GM12874 (cell line): ENCODE measurements around the gene ZDHHC16.
A peak's percentile ranks its signal among the peaks of the same experiment; 100 is the strongest.

ENCODE experiments used
- TF ChIP-seq, protein P1 (sequence below): IDR thresholded peaks from 2 replicates; pipeline ENCODE4 v1.5.1; 2011; ENCODE audit warnings: low read depth, mild to moderate bottlenecking, control low read depth, low read length, moderate library complexity; ENCODE audit not compliant: insufficient read depth

ZDHHC16 gene

DNA sequence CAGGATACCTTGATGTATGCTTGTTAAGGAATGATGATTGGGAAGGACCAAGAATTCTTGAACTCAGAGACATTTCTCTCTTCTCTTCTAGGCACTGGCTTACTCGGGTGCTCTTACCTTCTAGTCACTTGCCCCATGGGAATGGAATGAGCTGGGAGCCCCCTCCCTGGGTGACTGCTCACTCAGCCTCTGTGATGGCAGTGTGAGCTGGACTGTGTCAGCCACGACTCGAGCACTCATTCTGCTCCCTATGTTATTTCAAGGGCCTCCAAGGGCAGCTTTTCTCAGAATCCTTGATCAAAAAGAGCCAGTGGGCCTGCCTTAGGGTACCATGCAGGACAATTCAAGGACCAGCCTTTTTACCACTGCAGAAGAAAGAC lies 10.7 kb downstream of the ZDHHC16 start:
- TF ChIP-seq, protein P1, sequence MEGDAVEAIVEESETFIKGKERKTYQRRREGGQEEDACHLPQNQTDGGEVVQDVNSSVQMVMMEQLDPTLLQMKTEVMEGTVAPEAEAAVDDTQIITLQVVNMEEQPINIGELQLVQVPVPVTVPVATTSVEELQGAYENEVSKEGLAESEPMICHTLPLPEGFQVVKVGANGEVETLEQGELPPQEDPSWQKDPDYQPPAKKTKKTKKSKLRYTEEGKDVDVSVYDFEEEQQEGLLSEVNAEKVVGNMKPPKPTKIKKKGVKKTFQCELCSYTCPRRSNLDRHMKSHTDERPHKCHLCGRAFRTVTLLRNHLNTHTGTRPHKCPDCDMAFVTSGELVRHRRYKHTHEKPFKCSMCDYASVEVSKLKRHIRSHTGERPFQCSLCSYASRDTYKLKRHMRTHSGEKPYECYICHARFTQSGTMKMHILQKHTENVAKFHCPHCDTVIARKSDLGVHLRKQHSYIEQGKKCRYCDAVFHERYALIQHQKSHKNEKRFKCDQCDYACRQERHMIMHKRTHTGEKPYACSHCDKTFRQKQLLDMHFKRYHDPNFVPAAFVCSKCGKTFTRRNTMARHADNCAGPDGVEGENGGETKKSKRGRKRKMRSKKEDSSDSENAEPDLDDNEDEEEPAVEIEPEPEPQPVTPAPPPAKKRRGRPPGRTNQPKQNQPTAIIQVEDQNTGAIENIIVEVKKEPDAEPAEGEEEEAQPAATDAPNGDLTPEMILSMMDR: no peak

DNA sequence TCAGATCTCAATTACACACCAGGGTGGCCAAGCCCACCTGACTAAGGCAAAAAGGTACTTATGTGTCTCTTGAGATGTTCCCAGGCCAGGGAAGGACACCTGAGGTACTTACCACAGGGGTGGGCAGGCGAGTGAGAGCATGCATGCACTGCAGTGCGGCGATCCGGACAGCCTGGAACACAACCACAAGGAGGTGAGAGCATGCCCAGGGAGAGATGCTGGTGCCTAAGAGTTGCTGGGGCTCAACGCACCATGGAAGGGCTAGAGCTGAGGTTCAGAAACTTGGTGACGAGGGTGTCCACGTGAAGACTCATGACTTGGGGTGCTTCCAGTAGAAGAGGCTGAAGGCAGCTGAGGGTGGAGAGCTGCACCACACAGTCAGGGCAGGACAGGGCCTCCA lies 13.1 kb downstream of the ZDHHC16 start:
- TF ChIP-seq, protein P1: no peak

DNA sequence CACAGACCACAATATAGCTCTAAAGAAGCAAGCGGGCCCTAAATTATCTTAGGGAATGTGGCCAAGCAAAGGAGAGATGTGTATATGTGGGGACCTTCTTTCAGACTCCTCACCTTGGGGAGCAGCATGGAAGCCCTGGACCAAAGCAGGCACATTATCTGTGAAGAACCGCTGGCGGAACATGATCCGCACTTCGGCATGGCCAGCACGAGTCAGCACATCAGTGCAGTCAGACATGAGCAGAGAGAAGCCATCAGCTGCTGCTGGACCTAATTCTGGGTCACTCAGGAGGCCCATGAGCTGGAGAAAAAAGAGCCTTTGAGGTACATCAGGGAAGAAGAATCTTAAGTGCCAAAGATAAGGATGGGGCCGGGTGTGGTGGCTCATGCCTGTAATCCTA lies 14.0 kb downstream of the ZDHHC16 start:
- TF ChIP-seq, protein P1: no peak

DNA sequence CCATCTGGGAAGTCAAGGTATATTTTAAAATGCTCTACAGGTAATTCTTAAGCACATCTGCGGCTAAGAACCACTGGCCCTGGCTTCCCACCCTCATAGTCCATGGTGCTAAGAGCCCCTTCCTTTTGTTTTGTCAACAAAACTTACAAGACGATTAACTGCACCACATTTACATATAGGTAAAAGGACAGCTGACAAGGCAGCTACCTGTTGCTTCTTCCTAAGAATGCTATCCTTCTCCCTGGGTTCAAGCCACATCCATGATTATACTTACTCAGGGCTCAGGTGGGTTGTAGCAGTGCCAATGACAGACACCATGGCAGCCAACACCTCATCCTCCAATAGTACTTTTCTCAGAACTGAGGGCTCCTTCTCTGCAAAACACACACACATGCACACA lies 16.3 kb downstream of the ZDHHC16 start:
- TF ChIP-seq, protein P1: no peak

DNA sequence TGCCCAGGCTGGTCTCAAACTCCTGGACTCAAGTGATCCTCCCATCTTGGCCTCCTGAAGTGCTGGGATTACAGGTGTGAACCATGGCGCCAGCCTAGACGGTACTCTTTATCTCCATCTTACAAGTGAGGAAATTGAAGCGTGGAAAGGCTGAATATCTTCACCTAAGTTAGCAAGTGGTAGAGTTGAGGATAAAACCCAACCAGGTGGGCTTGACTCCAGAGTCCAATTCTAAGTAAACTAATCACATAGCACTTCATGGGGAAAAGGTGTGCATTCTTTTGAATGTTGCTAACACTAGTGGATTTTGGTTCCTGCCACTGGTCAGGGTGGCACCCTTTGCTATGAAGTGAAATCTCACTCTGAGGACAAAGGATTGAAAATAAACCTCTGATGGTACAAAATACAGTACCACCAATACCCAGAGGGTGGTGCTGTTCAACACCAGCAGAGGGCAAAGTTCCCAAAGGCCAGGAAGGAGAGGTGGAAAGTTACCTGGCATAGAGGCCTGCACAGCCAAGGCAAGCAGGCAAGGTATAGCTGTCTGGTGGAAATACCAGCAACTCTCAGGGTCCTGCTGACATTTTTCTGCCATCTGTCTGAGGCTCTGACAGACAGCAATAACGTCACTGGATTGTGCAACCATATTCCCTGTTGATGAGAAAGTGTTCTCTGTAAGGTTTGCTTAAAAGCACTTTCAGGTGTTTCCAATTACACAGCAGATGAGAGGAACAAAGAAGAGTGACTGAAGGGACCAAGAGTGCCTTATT lies 17.6 kb downstream of the ZDHHC16 start:
- TF ChIP-seq, protein P1: peak; percentile 75

DNA sequence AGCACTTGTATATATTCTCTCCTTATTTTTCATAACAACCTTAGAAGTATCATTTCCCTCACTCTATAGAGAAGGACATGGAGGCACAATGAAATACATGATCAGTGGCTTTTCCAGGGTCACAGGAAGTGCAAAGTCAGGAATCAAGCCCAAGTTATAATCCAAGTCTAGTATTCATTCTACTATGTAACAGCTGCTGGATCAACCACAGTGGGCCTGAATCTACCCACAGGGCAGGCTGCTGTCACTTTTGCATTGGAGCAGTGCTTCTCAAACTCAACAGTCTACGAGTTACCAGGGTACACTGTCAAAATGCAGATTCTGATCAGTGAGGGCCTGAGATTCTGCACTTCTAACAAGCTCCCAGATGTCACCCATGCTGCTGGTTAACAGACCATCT lies 18.3 kb downstream of the ZDHHC16 start:
- TF ChIP-seq, protein P1: no peak

DNA sequence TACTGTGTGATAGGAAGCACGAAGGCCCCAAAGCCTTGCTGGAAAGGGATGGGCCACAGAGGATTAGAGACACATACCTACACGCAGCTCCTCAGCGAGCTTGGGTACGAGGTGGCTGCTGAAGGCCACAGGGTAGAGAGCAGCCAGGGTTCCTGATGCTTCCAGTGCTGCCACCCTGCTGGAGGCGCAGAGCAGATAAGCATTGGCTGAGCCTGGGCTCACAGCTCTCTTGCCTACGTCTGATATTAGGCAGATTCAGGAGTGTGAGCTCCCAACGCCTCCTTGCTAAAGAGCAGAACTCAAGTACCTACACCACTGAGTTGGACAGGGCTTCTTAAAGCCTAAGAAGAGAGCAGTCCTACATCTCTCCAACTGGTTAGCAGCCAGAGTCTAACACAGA lies 20.0 kb downstream of the ZDHHC16 start:
- TF ChIP-seq, protein P1: no peak

DNA sequence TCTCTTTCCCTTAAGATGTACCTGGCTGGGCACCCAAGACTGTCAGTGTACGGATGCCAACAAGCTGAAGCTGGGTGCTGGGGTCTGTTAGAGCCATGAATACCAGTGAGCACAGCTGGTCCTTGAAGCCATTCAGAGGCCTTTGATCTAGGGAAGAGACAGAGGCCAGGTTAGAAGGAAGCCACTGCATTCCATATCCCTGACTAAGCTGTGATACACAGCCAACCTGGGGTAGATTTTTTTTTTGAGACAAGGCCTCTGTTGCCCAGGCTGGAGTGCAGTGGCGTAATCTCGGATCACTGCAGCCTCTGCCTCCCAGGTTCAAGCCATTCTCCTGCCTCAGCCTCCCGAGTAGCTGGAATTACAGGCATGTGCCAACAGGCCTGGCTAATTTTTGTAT lies 20.8 kb downstream of the ZDHHC16 start:
- TF ChIP-seq, protein P1: no peak
